Thyroid gland (tissue), 4 donors: ENCODE results near the gene CELF4. TPM values are rescaled to one million over a fixed set of nuclear protein-coding genes. Genes with fewer than 3 reads are reported as not detected.

Source experiments
- DNase-seq, 2 donors: peaks; one replicate each; pipeline ENCODE4 v3.0.0-alpha.2; 2019
- H3K27ac ChIP-seq, 3 donors: fragments of 200-600 bp; sonication (generic); 1 replicate in 2 of 3; 2 replicates in 1 of 3; pipeline ENCODE4 v1.5.1; 2016 to 2019; ENCODE audit warnings: mild to moderate bottlenecking in 1 of 3, moderate library complexity in 1 of 3
- H3K27me3 ChIP-seq: fragments of 200-600 bp; sonication (generic); one replicate; pipeline ENCODE4 v1.5.1; 2019
- H3K36me3 ChIP-seq, 2 donors: fragments of 200-600 bp; sonication (generic); one replicate each; pipeline ENCODE4 v1.5.1; 2016 to 2019
- H3K4me1 ChIP-seq, 2 donors: fragments of 200-600 bp; sonication (generic); one replicate each; pipeline ENCODE4 v1.5.1; 2017 to 2019
- H3K4me3 ChIP-seq, 3 donors: fragments of 200-600 bp; sonication (generic); replicated peaks in 1 of 3; 1 replicate in 2 of 3; 2 replicates in 1 of 3; pipeline ENCODE4 v1.5.1; 2016; ENCODE audit warnings: mild to moderate bottlenecking in 1 of 3
- H3K9me3 ChIP-seq: fragments of 200-600 bp; sonication (generic); one replicate; pipeline ENCODE4 v1.5.1; 2017
- CTCF ChIP-seq, 6 experiments: fragments of 200-600 bp in 3 of 6; fragments of 450-650 bp in 3 of 6; sonication (generic) in 3 of 6; IDR thresholded peaks; one replicate each; pipeline ENCODE4 v1.5.1; 2016 to 2019; ENCODE audit warnings: antibody characterized with exemption in 6 of 6, mild to moderate bottlenecking in 2 of 6, inconsistent platforms in 1 of 6, moderate library complexity in 1 of 6
- POLR2A ChIP-seq, 2 donors: fragments of 450-650 bp; IDR thresholded peaks; one replicate each; pipeline ENCODE4 v1.6.1; 2017; ENCODE audit warnings: antibody characterized with exemption in 2 of 2, mild to moderate bottlenecking in 2 of 2, moderate library complexity in 1 of 2
- WGBS, 2 donors: methylation state at CpG; one replicate each; pipeline ENCODE4 v1.1.5; 2017; 5-methylcytosine and 5-hydroxymethylcytosine counted together
- intact Hi-C: fragments of 100-400 bp; cut with DNase I; formaldehyde crosslinking; loops from one replicate; pipeline ENCODE4 v1.15.1; 2023
- total RNA-seq, 4 donors: library from RNA; depleted of rRNA; stranded (reverse); fragments of >200 nt; gene quantifications; one replicate each; pipeline ENCODE4 v1.2.3, GENCODE V29; 2016

Gene CELF4
- total RNA-seq, 4 donors from 2014 or later = 4.3 TPM; not detected in 3

- WGBS, 2 donors = 69 to 83% methylated on average over 4 of the region's 4 CpGs
- Histone ChIP-seq H3K36me3 (no peaks in the 10 kb centered on the region), H3K4me1 (peaks cover 4 to 11% of the 10 kb centered on the region in 2 donors), H3K27me3 (no peaks in the 10 kb centered on the region), H3K9me3 (no peaks in the 10 kb centered on the region), H3K4me3 (no peak overlapping the region), H3K27ac (no peak overlapping the region)
- TF ChIP-seq POLR2A (IDR thresholded peaks at IDR 0.05) (no peak), CTCF (IDR thresholded peaks at IDR 0.05) (no peak)
- intact Hi-C loops = no loop called here
- DNase-seq = no peak
Observed at GRCh38 chr18:37407571-37407970, 158.0 kb downstream of the CELF4 start.

GRCh38 chr18:37405772-37406171, 159.8 kb downstream of the CELF4 start:
- Histone ChIP-seq H3K4me3 (no peak overlapping the region), H3K27me3 (no peaks in the 10 kb centered on the region), H3K27ac (no peak overlapping the region), H3K9me3 (no peaks in the 10 kb centered on the region), H3K4me1 (peaks cover 5 to 16% of the 10 kb centered on the region in 2 donors), H3K36me3 (no peaks in the 10 kb centered on the region)
- WGBS, 2 donors = 89 to 91% methylated on average over 6 of the region's 6 CpGs
- no peak for DNase-seq
- TF ChIP-seq POLR2A (IDR thresholded peaks at IDR 0.05) (no peak), CTCF (IDR thresholded peaks at IDR 0.05) (no peak)
- intact Hi-C loops = no loop called here

DNA sequence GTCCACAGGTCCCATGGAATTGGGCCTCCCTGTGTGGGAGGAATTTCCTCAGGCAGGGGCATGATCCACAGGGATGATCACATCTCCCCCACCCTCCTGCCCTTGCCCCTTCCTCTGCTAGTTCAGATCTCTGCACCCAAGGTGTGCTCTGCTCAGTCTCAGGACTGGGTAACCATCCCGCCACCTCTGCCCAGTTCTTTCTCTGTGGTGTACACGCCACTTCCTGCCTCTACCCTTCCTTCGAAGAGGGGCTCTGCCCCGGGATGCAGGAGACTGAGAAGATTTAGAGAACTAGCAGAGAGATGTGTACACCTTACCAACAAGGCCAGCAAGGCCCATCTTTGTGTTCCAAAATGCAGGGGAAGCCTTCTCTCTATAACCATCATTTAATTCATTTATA, 160.4 kb downstream of the CELF4 start:
- H3K4me1 ChIP-seq = peaks cover 5 to 16% of the 10 kb centered on the region in 2 donors
- H3K9me3 ChIP-seq = no peaks in the 10 kb centered on the region
- H3K4me3 ChIP-seq = no peak overlapping the region
- no peaks in the 10 kb centered on the region for H3K36me3 ChIP-seq
- intact Hi-C loops = no loop called here
- 80 to 90% methylated on average over 4 of the region's 4 CpGs for WGBS, 2 donors
- H3K27me3 ChIP-seq = no peaks in the 10 kb centered on the region
- no peak overlapping the region for H3K27ac ChIP-seq
- TF ChIP-seq CTCF (IDR thresholded peaks at IDR 0.05) (no peak), POLR2A (IDR thresholded peaks at IDR 0.05) (no peak)
- DNase-seq = no peak

DNA sequence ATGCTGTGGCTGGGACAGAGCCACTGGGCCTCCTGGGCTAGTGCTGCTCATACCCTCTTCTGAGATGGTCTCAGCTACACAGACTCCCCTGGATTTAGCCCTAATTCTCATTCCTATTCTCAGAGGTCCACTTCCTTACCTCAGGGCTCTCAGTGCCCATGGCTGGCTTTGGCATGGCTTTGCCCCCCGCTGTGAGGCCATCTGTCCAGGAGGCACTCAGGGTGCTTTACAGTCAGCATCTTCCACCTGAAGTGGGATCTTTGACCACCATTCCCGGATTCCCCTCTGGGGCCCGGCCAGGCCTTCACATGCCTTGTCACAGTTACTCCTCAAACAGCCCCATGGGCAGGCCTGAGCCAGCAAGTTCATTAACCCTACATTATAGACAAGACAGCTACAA, 161.8 kb downstream of the CELF4 start:
- no peaks in the 10 kb centered on the region for H3K9me3 ChIP-seq
- WGBS, 2 donors = 83 to 88% methylated on average over 3 of the region's 3 CpGs
- peak overlapping the region in 2 of 3 donors; percentile 11 to 53 for H3K27ac ChIP-seq
- DNase-seq = no peak
- intact Hi-C loops = no loop called here
- peaks cover 5 to 16% of the 10 kb centered on the region in 2 donors for H3K4me1 ChIP-seq
- no peak for TF ChIP-seq CTCF (IDR thresholded peaks at IDR 0.05)
- TF ChIP-seq POLR2A (IDR thresholded peaks at IDR 0.05) = no peak
- H3K36me3 ChIP-seq = no peaks in the 10 kb centered on the region
- no peaks in the 10 kb centered on the region for H3K27me3 ChIP-seq
- H3K4me3 ChIP-seq = no peak overlapping the region

GRCh38 chr18:37403100-37403781, 162.4 kb downstream of the CELF4 start:
- no peaks in the 10 kb centered on the region for H3K9me3 ChIP-seq
- H3K4me3 ChIP-seq = no peak overlapping the region
- DNase-seq = peak; percentile 84 to 85
- intact Hi-C loops = no loop called here
- no peaks in the 10 kb centered on the region for H3K27me3 ChIP-seq
- H3K27ac ChIP-seq = peak overlapping the region; percentile 53 to 78 (median 70)
- H3K36me3 ChIP-seq = no peaks in the 10 kb centered on the region
- peaks cover 5 to 16% of the 10 kb centered on the region in 2 donors for H3K4me1 ChIP-seq
- TF ChIP-seq CTCF (IDR thresholded peaks at IDR 0.05) = no peak
- TF ChIP-seq POLR2A (IDR thresholded peaks at IDR 0.05) = no peak
- 52 to 67% methylated on average over 20 of the region's 20 CpGs for WGBS, 2 donors
